DMS114 treated with DMSO at 0.1 percent for 48 hours (cell line): ENCODE measurements around the gene SLC16A12.

Experiments
- DNase-seq: peaks from one replicate; lab custom pipeline; 2025; ENCODE audit not compliant: unreplicated experiment; lab: John Stamatoyannopoulos, UW

SLC16A12 gene

DNA sequence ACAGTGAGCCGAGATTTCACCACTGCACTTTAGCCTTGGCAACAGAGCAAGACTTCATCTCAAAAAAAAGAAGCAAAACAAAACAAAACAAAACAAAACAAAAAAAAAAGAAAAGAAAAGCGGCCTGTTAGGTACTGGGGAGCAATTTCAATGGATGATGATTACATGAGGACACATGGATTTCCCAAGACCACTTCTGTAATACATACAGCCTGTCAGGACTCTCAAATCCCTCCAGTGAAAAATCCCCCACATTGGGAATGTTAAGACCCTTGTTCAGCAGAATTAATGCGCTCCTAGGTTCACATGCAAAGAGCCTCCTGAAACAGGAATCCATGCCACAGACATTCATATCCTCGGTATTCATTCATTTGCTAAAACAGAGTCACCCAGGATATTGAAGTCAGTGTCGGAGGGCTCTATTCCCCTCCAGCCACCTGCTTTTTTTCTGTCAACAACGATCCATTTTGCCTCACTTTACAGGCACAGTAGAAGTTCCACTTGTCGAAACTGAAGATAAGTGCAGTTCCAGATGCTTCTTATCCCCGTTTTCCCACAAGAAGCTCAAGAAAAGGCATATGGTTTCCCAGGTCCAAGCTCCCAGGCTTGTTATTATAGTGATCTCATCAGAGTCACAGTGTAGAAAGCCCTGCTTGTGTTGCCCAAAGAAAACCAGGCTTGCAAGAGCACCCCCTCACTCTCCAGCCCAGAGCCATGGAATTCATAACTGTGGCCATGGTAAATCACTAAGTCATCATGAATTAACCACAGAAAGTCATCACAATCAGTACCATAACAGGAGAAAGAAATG lies 20.2 kb downstream of the SLC16A12 start:
- DNase-seq, result no peak

DNA sequence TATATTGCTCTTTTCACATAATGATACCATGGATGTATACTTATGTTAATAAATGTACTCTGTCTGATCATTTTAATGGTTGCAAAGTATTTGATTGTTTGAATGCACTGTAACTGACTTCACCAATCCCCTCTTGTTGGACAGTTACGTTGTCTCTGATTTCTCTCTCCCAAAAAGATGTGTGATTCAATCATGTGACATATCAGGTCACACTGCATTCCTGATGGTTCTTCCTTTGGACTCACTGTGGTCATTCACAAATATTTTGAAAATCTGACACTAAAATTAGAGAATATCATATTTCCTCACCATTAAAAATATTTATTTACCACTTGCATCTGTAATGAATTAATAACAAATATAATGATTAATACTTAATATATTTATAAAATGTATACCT lies 22.2 kb downstream of the SLC16A12 start:
- DNase-seq, result no peak

DNA sequence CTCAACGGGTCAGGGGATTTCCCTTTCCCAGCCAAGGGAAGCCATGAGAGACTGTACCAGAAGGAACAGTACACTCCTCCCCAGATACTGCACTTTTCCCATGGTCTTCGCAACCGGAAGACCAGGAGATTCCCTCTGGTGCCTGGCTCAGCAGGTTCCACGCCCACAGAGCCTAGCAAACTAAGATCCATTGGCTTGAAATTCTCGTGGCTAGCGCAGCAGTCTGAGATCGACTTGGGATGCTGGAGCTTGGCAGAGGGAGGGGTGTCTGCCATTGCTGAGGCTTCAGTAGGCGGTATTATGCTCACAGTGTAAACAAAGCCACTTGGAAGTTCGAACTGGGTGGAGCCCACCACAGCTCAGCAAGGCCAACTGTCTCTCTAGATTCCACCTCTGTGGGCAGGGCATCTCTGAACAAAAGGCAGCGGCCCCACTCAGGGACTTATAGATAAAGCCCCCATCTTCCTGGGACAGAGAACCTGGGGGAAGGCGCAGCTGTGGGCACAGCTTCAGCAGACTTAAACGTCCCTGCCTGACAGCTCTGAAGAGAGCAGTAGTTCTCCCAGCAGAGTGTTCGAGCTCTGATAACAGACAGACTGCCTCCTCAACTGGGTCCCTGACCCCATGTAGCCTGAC lies 29.6 kb downstream of the SLC16A12 start:
- DNase-seq, result no peak

DNA sequence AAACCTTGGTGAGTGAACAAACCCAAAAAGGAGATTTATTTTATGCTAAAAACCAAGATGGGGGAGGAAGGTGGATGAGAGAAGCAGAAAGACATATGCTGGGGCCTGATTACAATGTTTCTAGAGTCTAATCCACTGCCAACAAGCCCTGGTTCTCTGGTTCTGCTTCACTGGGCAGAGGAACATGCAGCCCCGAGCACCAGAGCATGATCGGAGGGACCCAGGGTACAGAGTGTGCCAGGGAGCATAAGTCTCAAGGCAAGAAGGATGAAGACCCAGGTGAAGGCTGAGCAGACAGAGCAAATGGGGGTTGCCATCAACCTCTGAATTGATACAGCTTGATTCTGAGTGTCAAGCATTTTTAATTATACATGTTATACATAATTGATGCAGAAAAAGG lies 30.7 kb downstream of the SLC16A12 start:
- no peak for DNase-seq

DNA sequence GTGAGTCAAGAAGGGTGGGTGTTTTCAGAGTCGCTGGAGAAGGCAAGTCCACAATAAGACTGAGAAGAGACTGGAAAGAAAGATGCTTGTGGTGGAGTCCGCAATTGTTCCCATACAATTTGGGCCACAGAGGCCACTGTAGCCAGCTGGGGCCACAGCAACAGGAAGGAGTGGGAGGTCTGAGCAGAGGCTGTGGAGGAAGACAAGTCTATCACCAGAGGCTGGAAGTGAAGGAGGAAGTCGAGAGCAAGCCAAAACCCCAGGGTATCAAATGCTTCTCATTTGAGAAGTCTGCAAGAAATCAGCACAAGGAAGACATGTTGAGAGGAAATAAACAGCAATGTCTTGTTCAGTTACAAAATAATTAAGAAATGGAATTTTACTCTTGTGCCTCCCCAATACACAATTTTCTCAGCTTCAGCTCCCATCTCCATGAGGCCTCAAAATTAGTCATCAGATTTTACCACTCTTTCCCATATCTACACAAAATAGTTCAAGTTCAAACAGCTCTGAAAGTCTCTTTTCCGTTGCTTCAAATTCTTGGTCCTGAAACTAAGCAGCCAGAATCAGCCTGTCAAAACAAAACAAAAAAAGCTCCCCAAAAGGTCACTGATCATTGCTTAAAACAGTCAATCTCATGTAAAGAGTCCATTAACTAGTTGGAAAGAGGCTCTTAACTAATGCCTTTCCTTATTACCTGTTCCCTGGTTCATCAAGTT lies 31.6 kb downstream of the SLC16A12 start:
- DNase-seq, result no peak

DNA sequence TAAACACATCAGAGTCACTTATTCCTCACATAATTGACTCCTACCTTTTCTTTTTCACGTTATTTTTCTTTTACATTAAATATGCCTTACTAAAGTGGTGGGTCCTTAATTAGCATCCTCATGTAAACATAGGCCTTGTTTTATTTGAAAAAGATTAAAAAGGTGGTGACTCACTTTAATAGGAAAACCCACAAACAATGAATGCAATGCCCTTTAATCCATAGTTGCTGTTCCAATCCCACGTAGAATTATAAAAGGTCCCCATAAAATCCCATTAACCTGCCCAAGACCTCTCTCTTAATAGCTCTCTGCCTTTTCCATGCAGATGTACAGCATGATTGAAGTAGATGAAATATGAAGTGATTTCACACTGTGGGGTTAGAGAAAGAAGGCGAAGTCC lies 32.2 kb downstream of the SLC16A12 start:
- no peak for DNase-seq

DNA sequence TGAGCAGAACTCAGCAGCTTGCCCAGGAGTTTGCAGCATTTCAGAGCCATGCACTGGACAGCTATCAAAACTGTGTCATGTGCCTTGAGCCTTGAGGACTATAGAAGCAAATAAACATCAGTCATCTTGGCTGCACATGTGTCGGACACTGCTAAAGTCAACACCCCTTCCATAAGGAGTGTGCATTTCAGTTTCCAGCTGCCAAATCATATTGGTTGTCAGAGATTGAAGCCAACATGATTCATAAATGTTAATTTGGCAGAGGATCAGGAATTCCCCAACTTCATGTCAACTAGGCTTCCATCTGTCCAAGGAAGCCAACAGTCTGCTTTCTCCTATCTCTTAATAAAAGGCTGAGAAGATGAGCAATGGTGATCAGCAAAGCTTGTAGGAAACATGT lies 32.8 kb downstream of the SLC16A12 start:
- DNase-seq, result no peak

DNA sequence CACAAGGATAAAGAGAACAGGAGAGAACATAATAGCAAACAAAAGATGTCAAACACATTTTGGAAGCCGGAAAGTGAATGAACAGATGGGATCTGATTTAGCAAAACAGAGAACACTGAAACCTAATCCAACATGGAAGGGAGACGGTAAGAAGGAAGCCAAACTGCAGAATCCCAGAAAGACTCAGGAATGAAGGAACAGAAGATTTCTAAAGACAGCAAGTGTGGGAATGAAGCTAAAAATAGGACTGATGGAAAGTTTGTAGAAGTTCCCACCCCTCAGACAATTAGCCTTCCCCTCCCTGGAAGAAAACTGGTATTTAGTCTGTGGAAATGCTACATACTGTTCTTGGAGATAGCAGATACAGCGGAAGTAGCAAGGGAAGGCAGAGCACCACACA lies 40.8 kb downstream of the SLC16A12 start:
- no peak for DNase-seq

DNA sequence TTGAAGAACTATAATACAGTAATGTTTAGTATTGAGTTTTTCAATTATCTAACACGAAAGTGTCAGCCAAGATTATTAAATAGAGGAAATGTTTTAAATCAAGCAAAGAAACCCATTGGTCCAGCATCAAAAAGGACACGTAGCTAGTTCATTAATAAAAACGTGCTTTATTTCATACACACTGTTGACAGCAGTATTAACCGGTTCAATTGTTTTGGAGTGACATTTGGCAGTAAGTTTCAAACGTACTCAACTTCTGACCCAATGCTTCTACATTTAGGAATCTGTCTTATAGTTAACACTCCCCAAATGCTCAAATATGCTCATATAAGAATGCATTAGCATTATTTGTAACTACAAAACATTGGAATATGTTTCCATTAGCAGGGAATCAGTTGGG lies 41.3 kb downstream of the SLC16A12 start:
- no peak for DNase-seq

DNA sequence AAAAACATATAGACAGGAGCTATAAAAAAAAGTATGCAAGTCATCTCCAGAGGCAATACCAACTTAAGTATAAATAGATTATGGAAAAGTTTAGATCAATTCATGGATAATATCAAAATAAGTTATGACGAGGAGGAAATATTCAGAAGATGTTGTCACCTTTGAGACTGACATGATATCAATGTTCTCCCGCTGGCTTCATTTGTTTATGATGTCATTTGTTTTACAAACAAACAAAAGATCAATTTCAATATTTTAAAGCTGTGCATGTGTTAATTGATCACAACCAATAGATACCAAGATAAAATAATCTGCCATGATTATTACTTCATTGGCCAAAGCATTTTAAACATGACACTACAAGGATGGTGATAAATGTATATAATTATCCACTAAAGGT lies 43.5 kb downstream of the SLC16A12 start:
- no peak for DNase-seq

DNA sequence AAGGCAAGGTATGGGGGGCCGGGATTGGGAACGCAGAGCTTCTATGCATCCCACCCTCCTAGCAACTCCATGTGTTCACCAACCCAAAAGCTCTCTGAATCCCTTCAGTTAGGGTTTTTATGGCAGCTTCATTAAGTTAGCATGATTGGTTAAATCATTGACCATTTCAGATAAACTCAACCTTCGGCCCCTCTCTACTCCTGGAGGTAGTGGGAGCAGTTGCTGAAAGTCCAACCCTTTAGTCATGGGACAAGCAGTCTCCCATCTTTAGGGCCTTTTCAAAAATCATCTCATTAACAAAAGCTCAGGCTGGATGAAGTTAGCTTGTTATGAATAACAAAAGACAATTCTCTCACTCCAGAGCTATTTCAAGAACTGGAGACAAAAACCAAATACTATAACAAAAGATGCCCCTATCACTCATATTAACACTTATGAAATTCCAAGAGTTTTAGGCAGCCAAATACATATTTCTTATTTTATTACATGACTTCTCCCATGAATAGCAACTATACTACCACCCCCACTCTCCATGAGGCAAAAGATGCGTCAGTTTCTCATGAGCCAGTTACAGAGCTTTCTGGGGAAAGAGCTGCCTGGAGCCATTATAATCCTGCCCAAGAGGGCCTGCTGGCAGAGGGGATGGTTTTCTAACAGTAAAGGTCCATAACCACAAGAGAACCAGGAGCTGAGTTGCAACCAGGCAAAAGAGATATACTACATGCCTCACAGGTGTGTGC lies 44.6 kb downstream of the SLC16A12 start:
- no peak for DNase-seq

DNA sequence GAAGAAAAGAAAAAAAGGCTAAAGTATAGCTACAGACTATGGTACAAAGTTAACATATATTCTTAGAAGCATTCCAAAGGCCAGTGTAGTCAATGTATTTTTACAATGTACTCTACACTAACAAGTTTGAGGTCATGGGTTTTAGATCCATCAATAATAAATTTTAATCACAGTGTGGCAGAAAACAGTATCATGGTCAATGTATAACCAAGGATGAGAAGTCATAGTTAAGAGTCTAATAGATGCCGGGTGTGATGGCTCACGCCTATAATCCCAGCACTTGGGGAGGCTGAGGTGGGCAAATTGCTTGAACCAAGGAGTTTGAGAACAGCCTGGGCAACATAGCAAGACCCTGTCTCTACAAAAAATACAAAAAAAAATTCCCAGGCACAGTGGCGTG lies 53.1 kb downstream of the SLC16A12 start:
- no peak for DNase-seq

DNA sequence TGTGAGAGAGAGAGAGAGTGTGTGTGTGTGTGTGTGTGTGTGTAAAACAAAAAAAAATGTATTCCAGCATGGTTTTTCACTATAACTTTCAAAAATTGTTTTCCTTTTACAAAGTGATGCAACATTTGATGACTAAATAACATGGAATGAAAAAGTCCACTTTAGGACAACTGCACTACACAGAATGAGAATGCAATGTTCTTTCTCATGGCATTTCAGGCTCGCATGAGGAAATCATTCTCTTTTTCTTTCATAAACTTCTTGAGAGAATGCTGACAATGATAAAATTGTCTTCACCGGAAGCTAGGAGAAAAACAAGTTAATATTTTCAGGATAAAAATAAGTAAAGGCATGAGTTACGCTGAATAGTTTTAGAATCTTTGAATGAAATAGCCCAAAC lies 53.7 kb downstream of the SLC16A12 start:
- no peak for DNase-seq

DNA sequence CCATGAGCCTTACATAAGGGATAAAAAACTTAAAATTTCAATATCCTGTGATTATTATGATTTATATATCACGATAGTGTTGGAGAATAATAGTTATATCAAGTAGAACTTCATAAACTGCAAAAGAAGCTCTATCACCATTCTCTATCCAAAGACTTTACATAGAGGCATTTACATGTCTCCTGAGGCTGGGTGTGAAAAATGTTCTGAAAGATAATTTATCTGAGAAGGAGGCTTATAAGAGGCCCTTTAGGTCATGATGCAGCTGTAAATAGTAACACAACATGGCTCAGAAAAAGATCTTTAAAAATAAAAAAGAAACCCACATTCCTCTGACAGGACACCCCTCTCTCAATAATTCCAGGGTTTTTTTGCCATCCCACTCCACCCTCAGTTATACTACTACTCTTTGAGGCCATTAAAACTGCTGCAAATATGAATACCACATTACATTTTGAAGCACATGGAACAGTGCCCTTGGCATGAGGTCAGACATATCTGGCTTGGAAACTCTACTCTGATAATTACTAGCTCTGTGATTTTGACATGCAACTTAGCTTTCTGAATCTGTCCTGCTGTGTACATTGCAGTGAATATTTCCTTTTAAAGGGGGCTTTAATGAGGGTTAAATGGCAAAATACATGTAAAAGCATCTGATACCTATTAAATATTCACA lies 55.5 kb downstream of the SLC16A12 start:
- no peak for DNase-seq

DNA sequence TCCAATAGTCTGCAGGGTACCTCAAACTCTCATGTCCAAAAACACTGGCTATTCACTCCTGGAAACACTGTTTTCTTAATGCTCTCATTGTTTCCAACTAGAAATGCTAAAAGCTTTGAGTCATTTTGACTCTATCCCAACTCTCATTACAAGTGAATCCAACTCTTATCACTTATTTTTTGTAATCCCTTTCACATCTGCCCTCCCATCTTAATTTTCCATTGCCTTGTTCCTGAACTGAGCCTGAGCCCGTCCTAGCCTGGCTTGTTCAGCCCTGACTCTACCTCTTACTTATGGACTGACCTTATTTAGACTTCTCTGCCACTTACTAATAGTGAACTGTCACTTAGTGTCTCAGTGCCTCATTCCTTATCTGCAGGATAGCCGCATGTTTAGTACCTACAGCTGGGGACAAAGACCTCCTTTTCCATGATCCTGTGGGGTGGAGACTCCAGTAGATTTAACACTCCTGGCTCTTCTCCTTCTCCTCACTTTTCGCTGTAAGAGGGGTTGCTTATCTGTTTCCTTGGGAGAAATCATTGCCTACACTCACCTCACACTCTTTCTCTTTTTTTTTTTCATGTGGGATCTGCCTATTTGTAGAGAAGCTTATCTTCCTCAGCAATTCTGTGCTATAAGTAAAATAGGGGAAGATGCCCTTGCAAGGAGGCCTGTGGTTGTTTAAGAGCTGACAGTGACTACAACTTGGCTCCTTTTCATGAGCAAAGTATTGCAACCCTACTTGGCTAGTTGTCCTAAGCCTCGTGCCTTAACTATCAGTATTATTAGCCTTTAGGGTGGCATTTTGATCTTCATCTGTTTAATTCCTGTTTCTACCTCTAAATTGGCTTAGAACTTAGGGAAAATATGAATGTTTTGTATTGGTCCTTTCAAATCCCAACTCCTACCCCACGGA lies 56.4 kb downstream of the SLC16A12 start:
- DNase-seq, result no peak

DNA sequence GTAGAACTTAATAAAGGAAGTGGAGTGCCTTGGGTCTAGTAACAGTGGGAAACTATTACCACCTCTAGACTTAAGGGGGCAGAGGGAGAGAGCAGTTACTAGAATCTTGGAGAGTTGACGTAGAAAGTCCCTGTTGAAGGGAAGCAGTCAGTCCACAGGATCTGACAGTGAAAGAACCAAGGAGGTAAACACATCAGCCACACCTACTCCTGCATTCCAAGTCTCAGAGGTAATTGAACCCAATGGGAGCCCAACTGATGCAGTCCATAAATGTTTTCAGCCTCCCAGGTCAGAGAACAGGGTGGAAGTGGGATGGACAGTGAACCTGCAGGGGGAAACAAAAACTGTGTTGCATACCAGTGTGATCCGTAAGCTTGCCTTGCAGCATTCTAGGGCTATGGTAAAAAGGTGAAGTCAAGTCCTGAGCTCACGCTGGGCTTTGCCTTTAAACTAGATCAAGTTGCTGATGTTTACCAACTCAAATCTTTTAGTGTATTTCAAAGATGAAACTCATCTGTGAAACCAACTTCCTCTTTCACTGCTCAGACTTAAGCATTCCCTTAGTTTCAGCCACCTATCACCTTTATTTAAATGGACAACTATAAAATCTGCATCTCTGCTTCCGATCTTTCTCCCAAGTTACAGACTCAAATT lies 57.2 kb downstream of the SLC16A12 start:
- DNase-seq, result no peak

DNA sequence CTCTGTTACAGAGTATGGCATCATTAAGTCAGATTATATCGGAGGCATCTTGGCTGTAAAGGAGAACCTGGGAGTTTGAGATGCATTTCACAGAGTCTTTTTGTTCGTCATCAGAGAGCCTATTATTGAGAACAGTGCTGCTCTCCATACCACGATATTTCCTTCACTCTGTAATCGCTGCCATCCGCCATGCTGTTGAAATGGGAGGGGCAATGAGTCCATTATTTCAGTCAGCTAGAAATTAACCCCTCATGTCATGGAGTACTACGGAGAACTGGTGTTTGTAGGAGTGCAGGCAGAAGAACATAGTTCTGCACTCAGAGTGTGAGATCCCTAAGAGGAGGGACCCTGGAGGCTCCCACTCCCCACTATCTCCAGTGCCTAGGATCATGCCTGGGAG lies 59.2 kb downstream of the SLC16A12 start:
- no peak for DNase-seq

DNA sequence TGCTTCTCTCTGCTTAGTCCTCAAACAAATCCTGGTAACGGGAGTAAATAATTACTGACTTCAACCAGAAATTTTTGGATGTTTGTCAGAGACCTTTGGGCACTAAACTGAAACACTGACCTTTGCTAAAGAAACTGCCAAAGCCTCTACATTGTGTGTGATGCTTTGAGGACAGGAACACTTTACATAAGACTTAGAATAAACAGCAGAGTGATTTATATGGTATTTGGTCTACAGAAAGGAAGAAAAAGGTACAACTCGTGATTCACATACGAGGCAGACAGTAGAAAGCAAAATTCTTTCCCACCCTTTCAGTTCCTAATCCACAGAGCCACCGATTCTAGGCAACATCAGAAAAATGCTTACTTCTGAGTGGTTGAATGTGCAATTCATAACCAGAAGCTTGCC lies 59.8 kb downstream of the SLC16A12 start:
- no peak for DNase-seq

DNA sequence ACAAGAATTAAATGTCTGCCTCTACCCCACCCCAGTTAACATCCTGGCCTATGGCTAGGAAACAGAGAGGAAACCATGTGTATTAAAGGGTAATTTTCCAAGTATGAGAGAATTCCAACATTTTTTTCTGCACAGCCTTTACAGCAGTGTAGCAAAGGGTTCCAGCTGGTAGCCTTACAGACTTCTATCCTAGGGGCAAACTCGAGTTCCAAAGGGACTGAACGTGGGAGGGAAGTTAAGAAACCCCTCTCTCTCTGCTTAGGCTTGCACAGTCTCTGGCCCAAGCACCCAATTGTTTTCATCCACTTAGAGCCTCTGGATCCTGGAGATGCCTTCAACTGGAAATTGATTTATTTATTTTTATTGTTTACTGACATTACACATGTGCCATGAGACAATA lies 60.3 kb downstream of the SLC16A12 start:
- DNase-seq, result no peak
